Ovary (tissue), 9 donors: Measurements from ENCODE around the gene CBX7. TPM values are rescaled to one million over a fixed set of nuclear protein-coding genes. Genes with fewer than 3 reads are reported as not detected.

Source experiments
- DNase-seq, 5 donors: peaks; one replicate each; pipeline ENCODE4 v3.0.0-alpha.2; 2019 to 2020
- H3K27ac ChIP-seq, 2 donors: fragments of 200-600 bp; one replicate each; pipeline versions ENCODE4 v1.5.1 to v1.8.0; 2019 to 2022
- H3K27me3 ChIP-seq: fragments of 200-600 bp; one replicate; pipeline ENCODE4 v1.8.0; 2022
- H3K36me3 ChIP-seq: fragments of 200-600 bp; sonication (generic); one replicate; pipeline ENCODE4 v1.5.1; 2019
- H3K4me1 ChIP-seq: one replicate; pipeline ENCODE4 v1.8.1; 2013; ENCODE audit warnings: mild to moderate bottlenecking, moderate library complexity; ENCODE audit not compliant: insufficient read depth
- H3K4me3 ChIP-seq: fragments of 200-600 bp; sonication (generic); one replicate; pipeline ENCODE4 v1.5.1; 2017
- H3K9me3 ChIP-seq, 2 donors: fragments of 200-600 bp in 1 of 2; sonication (generic) in 1 of 2; one replicate each; pipeline versions ENCODE4 v1.5.1 to v1.8.1; 2013 to 2019; ENCODE audit warnings: mild to moderate bottlenecking in 1 of 2, moderate library complexity in 1 of 2
- EP300 ChIP-seq: sonication (generic); formaldehyde crosslinking; IDR thresholded peaks from one replicate; pipeline ENCODE4 v1.6.1; 2017; ENCODE audit warnings: antibody characterized with exemption
- POLR2A ChIP-seq: fragments of 450-650 bp; IDR thresholded peaks from one replicate; pipeline ENCODE4 v1.6.1; 2017; ENCODE audit warnings: antibody characterized with exemption, mild to moderate bottlenecking, moderate library complexity
- WGBS, 3 donors: extraction: QIAGEN DNeasy Blood & Tissue Kit in 1 of 3; methylation state at CpG; one replicate each; pipeline versions ENCODE4 v1.1.5 to v1.1.7; 2013 to 2017; 5-methylcytosine and 5-hydroxymethylcytosine counted together
- intact Hi-C, 4 donors: fragments of 100-400 bp; cut with DNase I; formaldehyde crosslinking; loops; one replicate each; pipeline versions ENCODE4 v1.11.0 to v1.15.1; 2022 to 2023
- polyA plus RNA-seq, 2 donors: library from polyadenylated mRNA; stranded (reverse); fragments of 200-250 nt in 1 of 2; fragments of 350-450 nt in 1 of 2; fragmentation: Illumina TruSeq in 1 of 2; extraction: RNeasy Lipid Tissue Mini Kit (QIAGEN cat#74804) in 1 of 2; gene quantifications; one replicate each; pipeline ENCODE4 v1.2.3, GENCODE V29; 2013 to 2014
- total RNA-seq, 7 donors: library from RNA; depleted of rRNA in 2 of 7; stranded (reverse); fragments of >200 nt in 2 of 7; fragmentation: NEBNext Ultra II Directional in 3 of 7; extraction: Animal tissue kit (Norgen Biotek cat#: 25700) in 3 of 7; gene quantifications; one replicate each; pipeline versions ENCODE4 v1.1.0 to v1.2.4, GENCODE V29; 2016 to 2023
- TF ChIP-seq, protein P1 (sequence below), 3 donors: fragments of 450-650 bp in 2 of 3; fragments of 200-600 bp in 1 of 3; IDR thresholded peaks; one replicate each; pipeline versions ENCODE4 v1.5.1 to v1.8.0; 2016 to 2022; ENCODE audit warnings: antibody characterized with exemption in 3 of 3, mild to moderate bottlenecking in 1 of 3
- donor health status: DM: no; HTN: no; CAD: no; lungs with moderate emphysema.
- donor health status: DM: no; HTN: no; CAD: no.
- donor health status: Bipolar disorder and iron deficiency.
- donor health status: DM: yes; HTN: yes; CAD: no.
- donor health status: DM: no; HTN: no; CAD: no.
- donor health status: DM: yes; HTN: yes; CAD: no.

CBX7 gene
- total and polyA plus RNA-seq, 9 donors: 40.7 to 107 (median 84.9) TPM

- Histone ChIP-seq H3K36me3 (no peaks in the 10 kb centered on the region), H3K4me1 (no peaks in the 10 kb centered on the region), H3K27me3 (no peaks in the 10 kb centered on the region), H3K9me3 (no peaks in the 10 kb centered on the region), H3K4me3 (no peak overlapping the region), H3K27ac (no peak overlapping the region)
- TF ChIP-seq POLR2A (no peak), EP300 (no peak)
- TF ChIP-seq, protein P1, sequence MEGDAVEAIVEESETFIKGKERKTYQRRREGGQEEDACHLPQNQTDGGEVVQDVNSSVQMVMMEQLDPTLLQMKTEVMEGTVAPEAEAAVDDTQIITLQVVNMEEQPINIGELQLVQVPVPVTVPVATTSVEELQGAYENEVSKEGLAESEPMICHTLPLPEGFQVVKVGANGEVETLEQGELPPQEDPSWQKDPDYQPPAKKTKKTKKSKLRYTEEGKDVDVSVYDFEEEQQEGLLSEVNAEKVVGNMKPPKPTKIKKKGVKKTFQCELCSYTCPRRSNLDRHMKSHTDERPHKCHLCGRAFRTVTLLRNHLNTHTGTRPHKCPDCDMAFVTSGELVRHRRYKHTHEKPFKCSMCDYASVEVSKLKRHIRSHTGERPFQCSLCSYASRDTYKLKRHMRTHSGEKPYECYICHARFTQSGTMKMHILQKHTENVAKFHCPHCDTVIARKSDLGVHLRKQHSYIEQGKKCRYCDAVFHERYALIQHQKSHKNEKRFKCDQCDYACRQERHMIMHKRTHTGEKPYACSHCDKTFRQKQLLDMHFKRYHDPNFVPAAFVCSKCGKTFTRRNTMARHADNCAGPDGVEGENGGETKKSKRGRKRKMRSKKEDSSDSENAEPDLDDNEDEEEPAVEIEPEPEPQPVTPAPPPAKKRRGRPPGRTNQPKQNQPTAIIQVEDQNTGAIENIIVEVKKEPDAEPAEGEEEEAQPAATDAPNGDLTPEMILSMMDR (IDR thresholded peaks at IDR 0.05): no peak
- WGBS, 3 donors: 68 to 71% (median 71%) methylated on average over 11 of the region's 11 CpGs
- intact Hi-C loops: no loop called here
- DNase-seq: no peak
Observed at GRCh38 chr22:39185601-39186012, 33.1 kb upstream of the CBX7 start.

- no peaks in the 10 kb centered on the region for H3K9me3 ChIP-seq
- H3K4me1 ChIP-seq: no peaks in the 10 kb centered on the region
- no peak overlapping the region for H3K4me3 ChIP-seq
- no peaks in the 10 kb centered on the region for H3K36me3 ChIP-seq
- intact Hi-C loops: loop anchor here in 1 of 4 donors (5.0 kb wide), 1 partner anchor 112 kb away; no protein-coding TSS in a partner anchor
- TF ChIP-seq EP300 (no peak), POLR2A (no peak)
- TF ChIP-seq, protein P1 (IDR thresholded peaks at IDR 0.05): no peak
- no peak overlapping the region for H3K27ac ChIP-seq
- 73% methylated on average over 23 of the region's 23 CpGs for WGBS, 3 donors
- H3K27me3 ChIP-seq: no peaks in the 10 kb centered on the region
- no peak for DNase-seq
Observed at GRCh38 chr22:39184586-39185577, 32.4 kb upstream of the CBX7 start.

- Histone ChIP-seq H3K9me3 (no peaks in the 10 kb centered on the region), H3K27ac (no peak overlapping the region), H3K27me3 (no peaks in the 10 kb centered on the region), H3K4me3 (no peak overlapping the region), H3K4me1 (peaks cover 6% of the 10 kb centered on the region), H3K36me3 (no peaks in the 10 kb centered on the region)
- 37 to 65% (median 54%) methylated on average over 13 of the region's 13 CpGs for WGBS, 3 donors
- TF ChIP-seq, protein P1 (IDR thresholded peaks at IDR 0.05): no peak
- TF ChIP-seq POLR2A (no peak), EP300 (no peak)
- DNase-seq: peak in 1 of 5 donors; percentile 19
- intact Hi-C loops: loop anchor here in 1 of 4 donors (5.0 kb wide), 1 partner anchor 113 kb away; no protein-coding TSS in a partner anchor
Observed at GRCh38 chr22:39183991-39184585, 31.6 kb upstream of the CBX7 start.

DNA sequence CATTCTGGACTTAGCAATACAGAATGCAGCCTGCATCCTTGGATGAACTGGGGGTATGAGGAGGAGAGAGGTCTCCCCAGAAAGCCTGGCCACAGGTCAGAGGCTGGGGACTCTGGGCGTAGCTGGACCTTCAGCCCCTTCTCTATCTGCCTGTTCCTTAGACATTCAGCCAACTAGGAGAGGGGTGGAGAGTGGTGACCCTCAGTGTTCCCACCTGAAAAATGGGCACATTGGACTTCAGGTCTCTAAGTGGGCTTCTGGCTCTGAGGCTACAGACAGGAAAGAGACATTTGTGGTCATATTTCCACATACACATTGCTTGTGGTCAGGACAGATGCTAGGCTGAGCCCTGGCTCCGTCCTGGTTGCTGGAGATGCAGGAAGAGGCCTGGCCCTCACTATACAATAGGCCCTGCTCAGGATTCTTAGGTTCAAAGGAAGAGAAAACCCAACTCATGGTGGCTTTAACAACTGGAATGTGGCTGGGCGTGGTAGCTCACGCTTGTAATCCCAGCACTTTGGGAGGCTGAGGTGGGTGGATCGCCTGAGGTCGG is 30.1 kb upstream of the CBX7 start:
- Histone ChIP-seq H3K36me3 (no peaks in the 10 kb centered on the region), H3K4me3 (no peak overlapping the region), H3K27me3 (no peaks in the 10 kb centered on the region), H3K27ac (no peak overlapping the region), H3K4me1 (peaks cover 6% of the 10 kb centered on the region), H3K9me3 (no peaks in the 10 kb centered on the region)
- TF ChIP-seq POLR2A (no peak), EP300 (no peak)
- TF ChIP-seq, protein P1 (IDR thresholded peaks at IDR 0.05): no peak
- DNase-seq: no peak
- intact Hi-C loops: loop anchor here in 1 of 4 donors (5.0 kb wide), 1 partner anchor 115 kb away; no protein-coding TSS in a partner anchor
- WGBS, 3 donors: 93 to 95% (median 94%) methylated on average over 6 of the region's 6 CpGs
